HCT116 (cell line): ENCODE measurements around the gene CLK3.

Source experiments
- CEBPB ChIP-seq: IDR thresholded peaks from 2 replicates; pipeline ENCODE4 v1.6.1; 2012; ENCODE audit warnings: low read depth
- EZH2 ChIP-seq: fragments of 200-600 bp; sonication (generic); IDR thresholded peaks from 2 replicates; pipeline ENCODE4 v1.6.1; 2017; ENCODE audit warnings: antibody characterized with exemption, mixed run types
- EZH2phosphoT487 ChIP-seq: fragments of 200-600 bp; IDR thresholded peaks from 2 replicates; pipeline ENCODE4 v1.6.1; 2018; ENCODE audit warnings: antibody characterized with exemption, borderline replicate concordance
- MAX ChIP-seq: IDR thresholded peaks from 2 replicates; pipeline ENCODE4 v1.6.1; 2012
- POLR2A ChIP-seq: IDR thresholded peaks from 2 replicates; pipeline ENCODE4 v1.7.0; 2011; ENCODE audit warnings: borderline replicate concordance; ENCODE audit not compliant: insufficient read depth, insufficient read length; ENCODE audit errors: extremely low read depth
- RAD21 ChIP-seq: IDR thresholded peaks from 2 replicates; pipeline ENCODE4 v1.6.1; 2012; ENCODE audit warnings: low read depth, mild to moderate bottlenecking
- SP1 ChIP-seq: IDR thresholded peaks from 2 replicates; pipeline ENCODE4 v1.6.1; 2012; ENCODE audit warnings: low read depth
- ZNF274 ChIP-seq: fragments of 200-500 bp; sonication (Bioruptor generic); IDR thresholded peaks from 2 replicates; pipeline ENCODE4 v1.6.1; 2014; ENCODE audit warnings: mild to moderate bottlenecking, low read depth, low read length, inconsistent platforms
- TF ChIP-seq, protein P1 (sequence below): IDR thresholded peaks from 2 replicates; pipeline ENCODE4 v1.6.1; 2012
- TF ChIP-seq, protein P2 (sequence below), 3 experiments: fragments of 200-600 bp in 1 of 3; sonication (generic) in 1 of 3; IDR thresholded peaks in 2 of 3; conservative IDR thresholded peaks in 1 of 3; 2 replicates each; pipeline ENCODE4 v1.5.1; 2012 to 2017; ENCODE audit warnings: low read depth in 2 of 3, low read length in 2 of 3, antibody characterized with exemption in 1 of 3, borderline replicate concordance in 1 of 3, control low read depth in 1 of 3, mild to moderate bottlenecking in 1 of 3, mixed read lengths in 1 of 3, mixed run types in 1 of 3, moderate library complexity in 1 of 3; ENCODE audit not compliant: insufficient read depth in 1 of 3

DNA sequence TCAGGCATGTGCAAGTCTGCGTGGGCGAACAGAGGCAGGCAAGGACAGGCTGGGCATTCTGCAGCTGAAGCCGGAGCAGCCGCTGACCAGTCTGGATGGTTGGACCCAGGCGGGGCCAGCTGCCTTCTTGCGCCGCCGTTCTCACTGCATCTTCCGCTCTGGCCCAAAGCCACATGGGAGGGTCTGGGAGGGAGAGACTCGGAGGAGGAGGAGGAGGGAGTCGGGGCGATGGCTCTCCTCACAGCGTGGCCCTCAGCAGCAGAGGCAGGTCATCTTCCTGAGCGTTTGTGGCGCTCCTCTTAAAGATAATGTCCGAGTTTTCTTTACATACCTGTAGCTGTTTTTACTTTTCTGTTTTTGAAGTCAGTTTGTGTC lies 5.9 kb downstream of the CLK3 start:
- TF ChIP-seq, protein P1, sequence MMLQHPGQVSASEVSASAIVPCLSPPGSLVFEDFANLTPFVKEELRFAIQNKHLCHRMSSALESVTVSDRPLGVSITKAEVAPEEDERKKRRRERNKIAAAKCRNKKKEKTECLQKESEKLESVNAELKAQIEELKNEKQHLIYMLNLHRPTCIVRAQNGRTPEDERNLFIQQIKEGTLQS: no peak
- no peak for TF ChIP-seq EZH2
- TF ChIP-seq EZH2phosphoT487: no peak
- TF ChIP-seq, protein P2, sequence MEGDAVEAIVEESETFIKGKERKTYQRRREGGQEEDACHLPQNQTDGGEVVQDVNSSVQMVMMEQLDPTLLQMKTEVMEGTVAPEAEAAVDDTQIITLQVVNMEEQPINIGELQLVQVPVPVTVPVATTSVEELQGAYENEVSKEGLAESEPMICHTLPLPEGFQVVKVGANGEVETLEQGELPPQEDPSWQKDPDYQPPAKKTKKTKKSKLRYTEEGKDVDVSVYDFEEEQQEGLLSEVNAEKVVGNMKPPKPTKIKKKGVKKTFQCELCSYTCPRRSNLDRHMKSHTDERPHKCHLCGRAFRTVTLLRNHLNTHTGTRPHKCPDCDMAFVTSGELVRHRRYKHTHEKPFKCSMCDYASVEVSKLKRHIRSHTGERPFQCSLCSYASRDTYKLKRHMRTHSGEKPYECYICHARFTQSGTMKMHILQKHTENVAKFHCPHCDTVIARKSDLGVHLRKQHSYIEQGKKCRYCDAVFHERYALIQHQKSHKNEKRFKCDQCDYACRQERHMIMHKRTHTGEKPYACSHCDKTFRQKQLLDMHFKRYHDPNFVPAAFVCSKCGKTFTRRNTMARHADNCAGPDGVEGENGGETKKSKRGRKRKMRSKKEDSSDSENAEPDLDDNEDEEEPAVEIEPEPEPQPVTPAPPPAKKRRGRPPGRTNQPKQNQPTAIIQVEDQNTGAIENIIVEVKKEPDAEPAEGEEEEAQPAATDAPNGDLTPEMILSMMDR (IDR thresholded peaks at IDR 0.05 in 2 of 3, conservative IDR thresholded peaks at IDR 0.05 in 1 of 3; ENCODE audit: borderline replicate concordance in 1 of 3, insufficient read depth in 1 of 3, low read depth in 2 of 3, low read length in 2 of 3): no peak
- no peak for TF ChIP-seq POLR2A
- no peak for TF ChIP-seq ZNF274
- TF ChIP-seq SP1: no peak
- TF ChIP-seq MAX: no peak
- no peak for TF ChIP-seq CEBPB
- TF ChIP-seq RAD21: no peak
